ENCODE measurements around the gene DMBT1. TPM values are rescaled to one million over a fixed set of nuclear protein-coding genes. Genes with fewer than 3 reads are reported as not detected.

DMBT1 gene
- total RNA-seq, 2 experiments from 2014 or later = not detected

- Histone ChIP-seq H3K4me1 (ENCODE audit: insufficient read depth, low read length, poor library complexity, severe bottlenecking) (no peaks in the 10 kb centered on the region), H3K4me2 (ENCODE audit: low read length) (no peak overlapping the region), H3K79me2 (ENCODE audit: insufficient read depth, low read depth, low read length) (no peaks in the 10 kb centered on the region), H3K27ac (ENCODE audit: low read depth, low read length, poor library complexity, severe bottlenecking) (no peak overlapping the region), H3K4me3 (ENCODE audit: low read depth, low read length, poor library complexity, severe bottlenecking) (no peak overlapping the region), H4K20me1 (ENCODE audit: insufficient read depth, low read length) (no peaks in the 10 kb centered on the region), H3K36me3 (ENCODE audit: insufficient read depth, low read length) (no peaks in the 10 kb centered on the region), H2AFZ (ENCODE audit: low read length) (no peak overlapping the region), H3K9me3 (ENCODE audit: low read length) (no peaks in the 10 kb centered on the region), H3K9me2 (ENCODE audit: insufficient read depth, low read length) (no peaks in the 10 kb centered on the region)
- intact Hi-C loops (cut with micrococcal nuclease; ENCODE audit: unreplicated experiment) = no loop called here
- BruUV-seq (replicated peaks) = no TSS peak
- ChIA-PET POLR2A (no interaction called here), CTCF (ENCODE audit: unreplicated experiment) (no interaction called here)
- no peak for DNase-seq (ENCODE audit: low spot score)
- TF ChIP-seq EZH2phosphoT487 (IDR thresholded peaks at IDR 0.05; ENCODE audit: borderline replicate concordance, low read depth, low read length) (no peak), CTCF (conservative IDR thresholded peaks at IDR 0.05; ENCODE audit: low read length) (no peak)
Measured at GRCh38 chr10:122549636-122550035, 10.9 kb upstream of the DMBT1 start.

DNA sequence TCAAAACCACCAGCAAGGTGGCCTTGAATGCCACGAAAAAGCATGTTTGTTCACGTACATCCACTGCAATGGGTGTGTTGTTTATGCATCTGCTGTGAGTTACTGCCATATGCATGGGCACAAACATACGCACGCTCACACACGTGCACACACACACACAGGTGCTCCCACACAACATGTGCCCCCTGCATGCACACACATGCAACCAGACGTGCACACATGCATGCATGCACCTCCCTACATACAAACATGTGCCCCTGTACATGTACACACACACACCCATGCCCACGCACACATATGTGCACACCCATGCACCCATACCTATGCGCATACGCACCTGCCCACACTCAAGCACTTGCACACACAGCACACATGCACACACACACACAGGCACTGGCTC, 10.1 kb upstream of the DMBT1 start:
- H3K9me2 ChIP-seq (ENCODE audit: insufficient read depth, low read length) = no peaks in the 10 kb centered on the region
- no peaks in the 10 kb centered on the region for H3K9me3 ChIP-seq (ENCODE audit: low read length)
- H4K20me1 ChIP-seq (ENCODE audit: insufficient read depth, low read length) = no peaks in the 10 kb centered on the region
- ChIA-PET POLR2A (no interaction called here), CTCF (ENCODE audit: unreplicated experiment) (no interaction called here)
- H3K4me1 ChIP-seq (ENCODE audit: insufficient read depth, low read length, poor library complexity, severe bottlenecking) = no peaks in the 10 kb centered on the region
- DNase-seq (ENCODE audit: low spot score) = no peak
- H3K4me3 ChIP-seq (ENCODE audit: low read depth, low read length, poor library complexity, severe bottlenecking) = no peak overlapping the region
- no peak overlapping the region for H2AFZ ChIP-seq (ENCODE audit: low read length)
- no peak for TF ChIP-seq EZH2phosphoT487 (IDR thresholded peaks at IDR 0.05; ENCODE audit: borderline replicate concordance, low read depth, low read length)
- no peak for TF ChIP-seq CTCF (conservative IDR thresholded peaks at IDR 0.05; ENCODE audit: low read length)
- no peaks in the 10 kb centered on the region for H3K36me3 ChIP-seq (ENCODE audit: insufficient read depth, low read length)
- H3K27ac ChIP-seq (ENCODE audit: low read depth, low read length, poor library complexity, severe bottlenecking) = no peak overlapping the region
- no peaks in the 10 kb centered on the region for H3K79me2 ChIP-seq (ENCODE audit: insufficient read depth, low read depth, low read length)
- intact Hi-C loops (cut with micrococcal nuclease; ENCODE audit: unreplicated experiment) = no loop called here
- no TSS peak for BruUV-seq (replicated peaks)
- H3K4me2 ChIP-seq (ENCODE audit: low read length) = no peak overlapping the region

GRCh38 chr10:122550983-122551382, 9.6 kb upstream of the DMBT1 start:
- no peak for DNase-seq (ENCODE audit: low spot score)
- intact Hi-C loops (cut with micrococcal nuclease; ENCODE audit: unreplicated experiment) = no loop called here
- BruUV-seq (replicated peaks) = no TSS peak

More at GRCh38 chr10:122550983-122551382, 9.6 kb upstream of the DMBT1 start:
- ChIA-PET POLR2A (no interaction called here), CTCF (ENCODE audit: unreplicated experiment) (no interaction called here)
- H2AFZ ChIP-seq (ENCODE audit: low read length) = no peak overlapping the region
- H3K9me2 ChIP-seq (ENCODE audit: insufficient read depth, low read length) = no peaks in the 10 kb centered on the region
- no peaks in the 10 kb centered on the region for H4K20me1 ChIP-seq (ENCODE audit: insufficient read depth, low read length)
- H3K4me1 ChIP-seq (ENCODE audit: insufficient read depth, low read length, poor library complexity, severe bottlenecking) = no peaks in the 10 kb centered on the region
- TF ChIP-seq EZH2phosphoT487 (IDR thresholded peaks at IDR 0.05; ENCODE audit: borderline replicate concordance, low read depth, low read length) = no peak
- TF ChIP-seq CTCF (conservative IDR thresholded peaks at IDR 0.05; ENCODE audit: low read length) = no peak
- H3K4me3 ChIP-seq (ENCODE audit: low read depth, low read length, poor library complexity, severe bottlenecking) = no peak overlapping the region
- H3K79me2 ChIP-seq (ENCODE audit: insufficient read depth, low read depth, low read length) = no peaks in the 10 kb centered on the region
- no peak overlapping the region for H3K27ac ChIP-seq (ENCODE audit: low read depth, low read length, poor library complexity, severe bottlenecking)
- H3K4me2 ChIP-seq (ENCODE audit: low read length) = no peak overlapping the region
- H3K9me3 ChIP-seq (ENCODE audit: low read length) = no peaks in the 10 kb centered on the region
- no peaks in the 10 kb centered on the region for H3K36me3 ChIP-seq (ENCODE audit: insufficient read depth, low read length)

Measured in OCI-LY7 (cell line).